Measurements from ENCODE around the gene NIFK.
"Not testable (repeated sequence)": the region's sequence is repeated elsewhere in the genome, so short reads cannot be mapped to it uniquely, and the experiment has no call there.

NIFK gene

GRCh38 chr2:121690572-121690971 lies 46.1 kb downstream of the NIFK start:
- DNase-seq = not testable (repeated sequence)

- peak; percentile 9 for DNase-seq
These were observed 46.6 kb downstream of the NIFK start for GRCh38 chr2:121690095-121690494.

DNA sequence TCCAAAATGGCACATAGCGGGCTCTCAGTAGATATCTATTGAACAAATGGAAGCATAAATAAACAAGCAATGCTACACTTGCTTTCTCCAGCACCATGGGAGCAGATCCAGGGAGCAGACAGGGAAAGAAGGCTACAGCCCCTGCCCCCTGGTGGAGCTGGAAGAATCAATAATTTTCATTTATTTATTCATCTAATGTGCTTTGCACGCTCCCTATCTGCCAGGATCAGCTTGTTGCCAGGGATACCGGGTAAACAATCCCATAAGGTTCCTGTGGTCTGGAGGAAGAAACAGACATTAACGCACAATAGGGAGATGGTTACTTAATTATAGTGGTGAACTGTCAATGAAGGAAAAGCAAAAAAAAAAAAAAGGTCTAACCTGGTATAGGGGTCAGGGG lies 47.3 kb downstream of the NIFK start:
- DNase-seq = peak; percentile 91

GRCh38 chr2:121688820-121689219 lies 47.9 kb downstream of the NIFK start:
- DNase-seq = no peak

DNA sequence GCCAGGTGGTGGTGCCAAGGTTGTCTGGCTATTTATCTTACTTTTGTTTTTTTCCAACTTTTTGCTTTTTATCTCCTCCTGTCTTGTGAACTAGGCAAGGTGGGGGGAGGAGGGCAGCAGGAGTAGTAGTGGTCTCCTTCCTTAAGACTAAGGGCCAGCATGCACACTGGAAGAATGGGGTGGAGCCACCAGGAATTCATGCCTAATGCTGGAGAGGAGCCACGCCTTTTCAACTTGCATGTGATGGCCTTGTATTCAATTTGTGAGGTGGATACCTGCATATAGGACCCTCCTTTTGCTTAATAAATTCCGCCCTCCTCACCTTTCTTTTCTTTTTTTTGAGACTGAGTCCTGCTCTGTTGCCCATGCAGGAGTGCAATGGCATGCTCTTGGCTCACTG lies 49.8 kb downstream of the NIFK start:
- DNase-seq = no peak

- no peak for DNase-seq
These were observed 50.5 kb downstream of the NIFK start for GRCh38 chr2:121686218-121686617.

- DNase-seq = no peak
These were observed 54.0 kb downstream of the NIFK start for GRCh38 chr2:121682396-121683298.

DNA sequence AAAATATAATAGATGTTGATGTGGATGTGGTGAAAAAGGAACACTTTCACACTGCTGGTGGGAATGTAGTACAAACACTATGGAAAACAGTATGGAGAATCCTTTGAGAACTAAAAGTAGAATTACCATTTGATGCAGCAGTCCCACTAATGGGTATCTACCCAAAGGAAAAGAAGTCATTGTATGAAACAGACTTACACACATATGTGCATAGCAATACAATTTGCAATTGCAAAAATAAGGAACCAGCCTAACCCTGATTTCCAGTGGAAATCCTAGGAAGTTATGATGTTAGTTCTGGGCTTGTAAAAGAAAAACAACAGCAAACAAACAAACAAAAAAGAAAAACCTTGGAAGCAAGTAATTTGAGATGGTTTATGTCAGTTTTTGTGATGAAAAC lies 58.8 kb downstream of the NIFK start:
- DNase-seq = no peak

All from NCI-H69 (cell line).